ENCODE data around the gene THBS2.

GRCh38 chr6:169277619-169278018, 24.0 kb upstream of the THBS2 start:
- TF ChIP-seq, protein P1, sequence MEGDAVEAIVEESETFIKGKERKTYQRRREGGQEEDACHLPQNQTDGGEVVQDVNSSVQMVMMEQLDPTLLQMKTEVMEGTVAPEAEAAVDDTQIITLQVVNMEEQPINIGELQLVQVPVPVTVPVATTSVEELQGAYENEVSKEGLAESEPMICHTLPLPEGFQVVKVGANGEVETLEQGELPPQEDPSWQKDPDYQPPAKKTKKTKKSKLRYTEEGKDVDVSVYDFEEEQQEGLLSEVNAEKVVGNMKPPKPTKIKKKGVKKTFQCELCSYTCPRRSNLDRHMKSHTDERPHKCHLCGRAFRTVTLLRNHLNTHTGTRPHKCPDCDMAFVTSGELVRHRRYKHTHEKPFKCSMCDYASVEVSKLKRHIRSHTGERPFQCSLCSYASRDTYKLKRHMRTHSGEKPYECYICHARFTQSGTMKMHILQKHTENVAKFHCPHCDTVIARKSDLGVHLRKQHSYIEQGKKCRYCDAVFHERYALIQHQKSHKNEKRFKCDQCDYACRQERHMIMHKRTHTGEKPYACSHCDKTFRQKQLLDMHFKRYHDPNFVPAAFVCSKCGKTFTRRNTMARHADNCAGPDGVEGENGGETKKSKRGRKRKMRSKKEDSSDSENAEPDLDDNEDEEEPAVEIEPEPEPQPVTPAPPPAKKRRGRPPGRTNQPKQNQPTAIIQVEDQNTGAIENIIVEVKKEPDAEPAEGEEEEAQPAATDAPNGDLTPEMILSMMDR (IDR thresholded peaks at IDR 0.05) = no peak
- TF ChIP-seq POLR2A (IDR thresholded peaks at IDR 0.05) (no peak), EP300 (IDR thresholded peaks at IDR 0.05) (no peak), POLR2AphosphoS5 (IDR thresholded peaks at IDR 0.05) (no peak)
